HepG2 (cell line): Measurements from ENCODE around the gene EPB41L4A. TPM values are rescaled to one million over a fixed set of nuclear protein-coding genes. Genes with fewer than 3 reads are reported as not detected.

Source experiments
- ATF2 ChIP-seq: sonication (generic); formaldehyde crosslinking; IDR thresholded peaks from 2 replicates; pipeline ENCODE4 v1.4.0; 2020; ENCODE audit warnings: missing genetic modification reagents
- HOXA5 ChIP-seq: sonication (generic); formaldehyde crosslinking; IDR thresholded peaks from 2 replicates; pipeline ENCODE4 v1.4.0; 2020; ENCODE audit warnings: missing genetic modification reagents
- MBNL3 ChIP-seq: fragments of 250-450 bp; sonication (Bioruptor Pico); conservative IDR thresholded peaks from 2 replicates; pipeline ENCODE4 v1.8.0; 2022; ENCODE audit warnings: mild to moderate bottlenecking, inconsistent platforms
- SALL1 ChIP-seq: sonication (generic); formaldehyde crosslinking; IDR thresholded peaks from 2 replicates; pipeline ENCODE4 v1.8.0; 2022; ENCODE audit warnings: mild to moderate bottlenecking, missing genetic modification reagents
- SYNCRIP ChIP-seq: fragments of 200-400 bp; formaldehyde crosslinking; IDR thresholded peaks from 2 replicates; pipeline ENCODE4 v1.6.1; 2018; ENCODE audit warnings: mild to moderate bottlenecking, low read depth, low read length; ENCODE audit not compliant: insufficient read depth
- ZFP90 ChIP-seq: sonication (generic); formaldehyde crosslinking; IDR thresholded peaks from 2 replicates; pipeline ENCODE4 v1.8.0; 2022; ENCODE audit warnings: missing genetic modification reagents, mild to moderate bottlenecking, inconsistent platforms, borderline replicate concordance
- ZGPAT ChIP-seq: IDR thresholded peaks from 2 replicates; pipeline ENCODE4 v1.6.1; 2016; ENCODE audit warnings: mild to moderate bottlenecking
- ZNF280D ChIP-seq: sonication (generic); formaldehyde crosslinking; IDR thresholded peaks from 2 replicates; pipeline ENCODE4 v1.5.1; 2020; ENCODE audit warnings: mild to moderate bottlenecking, missing genetic modification reagents
- ZNF431 ChIP-seq: sonication (generic); formaldehyde crosslinking; IDR thresholded peaks from 2 replicates; pipeline ENCODE4 v1.9.0; 2022; ENCODE audit warnings: missing genetic modification reagents, low read depth, mild to moderate bottlenecking, borderline replicate concordance
- ZNF597 ChIP-seq: sonication (generic); formaldehyde crosslinking; IDR thresholded peaks from 2 replicates; pipeline ENCODE4 v1.5.0; 2020; ENCODE audit warnings: missing genetic modification reagents
- ZNF784 ChIP-seq: sonication (generic); formaldehyde crosslinking; IDR thresholded peaks from 2 replicates; pipeline ENCODE4 v1.5.1; 2020; ENCODE audit warnings: missing genetic modification reagents, mild to moderate bottlenecking, borderline replicate concordance
- ZSCAN12 ChIP-seq: sonication (generic); formaldehyde crosslinking; IDR thresholded peaks from 2 replicates; pipeline ENCODE4 v1.9.0; 2021; ENCODE audit warnings: mild to moderate bottlenecking, missing genetic modification reagents
- polyA plus RNA-seq, 8 experiments: library from polyadenylated mRNA; depleted of rRNA in 3 of 8; stranded (reverse) in 7 of 8; unstranded in 1 of 8; fragments of >200 nt; fragmentation: Illumina TruSeq in 4 of 8; extraction: Trizol in 4 of 8; gene quantifications; 2 replicates each; pipeline versions ENCODE4 v1.2.1 to v1.2.3, GENCODE V29; 2011 to 2016; ENCODE audit warnings: low read depth in 4 of 8, missing spikeins in 1 of 8, mixed read lengths in 1 of 8; ENCODE audit not compliant: insufficient read depth in 1 of 8
- total RNA-seq, 5 experiments: library from RNA; depleted of rRNA; stranded (reverse); fragments of >200 nt; fragmentation: Illumina TruSeq; extraction: Trizol; gene quantifications; 2 replicates each; pipeline ENCODE4 v1.2.3, GENCODE V29; 2016; ENCODE audit warnings: low read depth in 1 of 5

Gene EPB41L4A
- total and polyA plus RNA-seq, 2 of the 13 experiments (the other 11 are each of a cell fraction or from before 2014, with no cell fraction given) = 0.07 TPM; not detected in 1

- TF ChIP-seq ZNF597 (CRISPR knock-in tag) (no peak), ZNF784 (CRISPR knock-in tag) (no peak), HOXA5 (CRISPR knock-in tag) (0 out of 2 replicates have a peak, but pooled peaks have one; percentile 22), MBNL3 (no peak), SYNCRIP (no peak), ZFP90 (0 out of 2 replicates have a peak, but pooled peaks have one; percentile 26), ZNF280D (no peak), ZNF431 (CRISPR knock-in tag) (no peak), ZGPAT (CRISPR knock-in tag) (peak; percentile 38; the same call in 1 of the 2 replicates), ATF2 (CRISPR knock-in tag) (no peak), ZSCAN12 (CRISPR knock-in tag) (no peak), SALL1 (CRISPR knock-in tag) (no peak; the same call in 1 of the 2 replicates)
These were observed 1.1 kb upstream of the EPB41L4A start (continued) for GRCh38 chr5:112419986-112420864.
